HepG2 (cell line): ENCODE data around the gene RGPD3. TPM values are rescaled to one million over a fixed set of nuclear protein-coding genes. Genes with fewer than 3 reads are reported as not detected.
"Not testable (repeated sequence)": the region's sequence is repeated elsewhere in the genome, so short reads cannot be mapped to it uniquely, and the experiment has no call there.

Experiments
- BCL6 ChIP-seq: IDR thresholded peaks from 2 replicates; pipeline ENCODE4 v1.6.1; 2016; ENCODE audit warnings: missing genetic modification reagents, missing compliant biosample characterization
- BORCS8-MEF2B ChIP-seq: sonication (generic); formaldehyde crosslinking; IDR thresholded peaks from 2 replicates; pipeline ENCODE4 v1.8.0; 2022; ENCODE audit warnings: mild to moderate bottlenecking, missing genetic modification reagents
- CREB1 ChIP-seq, 2 experiments: fragments of 450-650 bp in 1 of 2; IDR thresholded peaks; 2 replicates each; pipeline ENCODE4 v1.6.1; 2016 to 2017; ENCODE audit warnings: control low read depth in 1 of 2, mild to moderate bottlenecking in 1 of 2, missing compliant biosample characterization in 1 of 2, missing genetic modification characterization in 1 of 2
- CREM ChIP-seq, 2 experiments: sonication (generic) in 1 of 2; formaldehyde crosslinking in 1 of 2; IDR thresholded peaks; 2 replicates each; pipeline versions ENCODE4 v1.4.0 to v1.6.1; 2016 to 2020; ENCODE audit warnings: antibody characterized with exemption in 1 of 2, mild to moderate bottlenecking in 1 of 2, missing genetic modification reagents in 1 of 2
- FOXJ3 ChIP-seq: sonication (generic); formaldehyde crosslinking; IDR thresholded peaks from 2 replicates; pipeline ENCODE4 v1.4.0; 2020; ENCODE audit warnings: missing genetic modification reagents, mild to moderate bottlenecking, borderline replicate concordance
- GFI1 ChIP-seq: sonication (generic); formaldehyde crosslinking; IDR thresholded peaks from 2 replicates; pipeline ENCODE4 v1.5.0; 2020; ENCODE audit warnings: missing genetic modification reagents, mild to moderate bottlenecking, borderline replicate concordance
- HNF4G ChIP-seq, 2 experiments: sonication (generic) in 1 of 2; formaldehyde crosslinking in 1 of 2; IDR thresholded peaks; 2 replicates each; pipeline versions ENCODE4 v1.4.0 to v1.6.1; 2011 to 2020; ENCODE audit warnings: borderline replicate concordance in 2 of 2, low read depth in 2 of 2, mild to moderate bottlenecking in 2 of 2, low read length in 1 of 2, missing genetic modification reagents in 1 of 2, moderate library complexity in 1 of 2
- HOXA3 ChIP-seq: sonication (generic); formaldehyde crosslinking; IDR thresholded peaks from 2 replicates; pipeline ENCODE4 v1.5.0; 2020; ENCODE audit warnings: missing genetic modification reagents
- MXD4 ChIP-seq: IDR thresholded peaks from 2 replicates; pipeline ENCODE4 v1.6.1; 2016; ENCODE audit warnings: mild to moderate bottlenecking, missing biosample characterization, missing genetic modification reagents
- NR2F1 ChIP-seq, 2 experiments: fragments of 450-650 bp in 1 of 2; formaldehyde crosslinking in 1 of 2; IDR thresholded peaks; 2 replicates each; pipeline versions ENCODE4 v1.5.0 to v1.6.1; 2016 to 2020; ENCODE audit warnings: mild to moderate bottlenecking in 1 of 2, missing compliant biosample characterization in 1 of 2, missing genetic modification reagents in 1 of 2, moderate library complexity in 1 of 2
- REST ChIP-seq, 2 experiments: IDR thresholded peaks; 2 replicates each; pipeline ENCODE4 v1.6.1; 2011 to 2012; ENCODE audit warnings: low read length in 2 of 2, borderline replicate concordance in 1 of 2, low read depth in 1 of 2, mild to moderate bottlenecking in 1 of 2, moderate library complexity in 1 of 2
- RXRB ChIP-seq: IDR thresholded peaks from 2 replicates; pipeline ENCODE4 v1.6.1; 2016; ENCODE audit warnings: borderline replicate concordance, missing genetic modification reagents, missing compliant biosample characterization
- SALL1 ChIP-seq: sonication (generic); formaldehyde crosslinking; IDR thresholded peaks from 2 replicates; pipeline ENCODE4 v1.8.0; 2022; ENCODE audit warnings: mild to moderate bottlenecking, missing genetic modification reagents
- ZBTB20 ChIP-seq: sonication (generic); formaldehyde crosslinking; IDR thresholded peaks from 2 replicates; pipeline ENCODE4 v1.8.1; 2023; ENCODE audit warnings: missing genetic modification reagents, low read depth, mild to moderate bottlenecking, borderline replicate concordance
- ZFX ChIP-seq: sonication (generic); formaldehyde crosslinking; IDR thresholded peaks from 2 replicates; pipeline ENCODE4 v1.4.0; 2020; ENCODE audit warnings: mild to moderate bottlenecking, low read depth, missing genetic modification reagents, moderate library complexity
- ZMYM2 ChIP-seq: sonication (generic); formaldehyde crosslinking; IDR thresholded peaks from 2 replicates; pipeline ENCODE4 v1.8.0; 2022; ENCODE audit warnings: mild to moderate bottlenecking, missing genetic modification reagents
- ZNF24 ChIP-seq: fragments of 450-650 bp; IDR thresholded peaks from 2 replicates; pipeline ENCODE4 v1.6.1; 2017; ENCODE audit warnings: antibody characterized with exemption, mild to moderate bottlenecking
- ZNF350 ChIP-seq: sonication (generic); formaldehyde crosslinking; IDR thresholded peaks from 2 replicates; pipeline ENCODE4 v1.4.0; 2020; ENCODE audit warnings: mild to moderate bottlenecking, low read depth, missing genetic modification reagents, borderline replicate concordance
- ZNF598 ChIP-seq: sonication (generic); formaldehyde crosslinking; IDR thresholded peaks from 2 replicates; pipeline ENCODE4 v1.5.1; 2020; ENCODE audit warnings: mild to moderate bottlenecking, missing genetic modification reagents, borderline replicate concordance
- ZNF616 ChIP-seq: sonication (generic); formaldehyde crosslinking; IDR thresholded peaks from 2 replicates; pipeline ENCODE4 v1.5.0; 2020; ENCODE audit warnings: low read depth, mild to moderate bottlenecking, missing genetic modification reagents
- polyA plus RNA-seq, 8 experiments: library from polyadenylated mRNA; depleted of rRNA in 3 of 8; stranded (reverse) in 7 of 8; unstranded in 1 of 8; fragments of >200 nt; fragmentation: Illumina TruSeq in 4 of 8; extraction: Trizol in 4 of 8; gene quantifications; 2 replicates each; pipeline versions ENCODE4 v1.2.1 to v1.2.3, GENCODE V29; 2011 to 2016; ENCODE audit warnings: low read depth in 4 of 8, missing spikeins in 1 of 8, mixed read lengths in 1 of 8; ENCODE audit not compliant: insufficient read depth in 1 of 8
- total RNA-seq, 5 experiments: library from RNA; depleted of rRNA; stranded (reverse); fragments of >200 nt; fragmentation: Illumina TruSeq; extraction: Trizol; gene quantifications; 2 replicates each; pipeline ENCODE4 v1.2.3, GENCODE V29; 2016; ENCODE audit warnings: low read depth in 1 of 5
- TF ChIP-seq, protein P1 (sequence below): sonication (generic); formaldehyde crosslinking; IDR thresholded peaks from 2 replicates; pipeline ENCODE4 v1.9.0; 2022; ENCODE audit warnings: low read depth, missing genetic modification reagents
- TF ChIP-seq, protein P2 (sequence below): sonication (generic); formaldehyde crosslinking; IDR thresholded peaks from 2 replicates; pipeline ENCODE4 v1.8.1; 2023; ENCODE audit warnings: mild to moderate bottlenecking, missing genetic modification reagents

RGPD3 gene
- total and polyA plus RNA-seq, 2 of the 13 experiments (the other 11 are each of a cell fraction or from before 2014, with no cell fraction given) = 0.13 to 0.24 TPM

DNA sequence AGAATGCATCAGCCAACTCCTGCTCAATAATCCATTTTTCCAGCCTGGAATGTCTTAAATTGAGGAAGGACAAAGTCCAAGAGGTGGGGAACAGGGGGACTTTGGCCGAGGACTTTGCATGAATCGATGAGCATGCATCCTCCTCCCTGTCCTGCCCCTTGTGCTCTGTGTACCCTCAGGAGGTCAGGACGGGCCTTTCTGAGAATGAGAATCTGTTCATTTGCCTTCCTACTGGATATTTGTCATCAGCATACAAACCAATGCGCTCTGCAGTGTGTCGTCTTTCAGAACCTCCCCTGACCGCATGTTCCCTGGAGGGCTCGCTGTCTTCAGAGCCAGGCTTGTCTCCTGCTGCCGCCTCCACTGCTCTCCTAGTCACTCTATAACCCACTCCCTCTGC lies 83.7 kb downstream of the RGPD3 start (continued):
- 0 out of 2 replicates have a peak, but pooled peaks have one; percentile 43 for TF ChIP-seq ZNF24
- peak; percentile 92 for TF ChIP-seq ZMYM2 (CRISPR knock-in tag)
- peak; percentile 62; the same call in 1 of the 2 replicates for TF ChIP-seq HOXA3 (CRISPR knock-in tag)
- TF ChIP-seq, protein P1, sequence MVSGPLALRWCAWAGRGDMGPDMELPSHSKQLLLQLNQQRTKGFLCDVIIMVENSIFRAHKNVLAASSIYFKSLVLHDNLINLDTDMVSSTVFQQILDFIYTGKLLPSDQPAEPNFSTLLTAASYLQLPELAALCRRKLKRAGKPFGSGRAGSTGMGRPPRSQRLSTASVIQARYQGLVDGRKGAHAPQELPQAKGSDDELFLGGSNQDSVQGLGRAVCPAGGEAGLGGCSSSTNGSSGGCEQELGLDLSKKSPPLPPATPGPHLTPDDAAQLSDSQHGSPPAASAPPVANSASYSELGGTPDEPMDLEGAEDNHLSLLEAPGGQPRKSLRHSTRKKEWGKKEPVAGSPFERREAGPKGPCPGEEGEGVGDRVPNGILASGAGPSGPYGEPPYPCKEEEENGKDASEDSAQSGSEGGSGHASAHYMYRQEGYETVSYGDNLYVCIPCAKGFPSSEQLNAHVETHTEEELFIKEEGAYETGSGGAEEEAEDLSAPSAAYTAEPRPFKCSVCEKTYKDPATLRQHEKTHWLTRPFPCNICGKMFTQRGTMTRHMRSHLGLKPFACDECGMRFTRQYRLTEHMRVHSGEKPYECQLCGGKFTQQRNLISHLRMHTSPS (CRISPR knock-in tag) = 0 out of 2 replicates have a peak, but pooled peaks have one; percentile 26
- TF ChIP-seq CREM (IDR thresholded peaks at IDR 0.05) = peak; percentile 64; the same call in 1 of the 2 replicates
- not testable (repeated sequence) for TF ChIP-seq CREM, CREB1 (CRISPR knock-in tag; IDR thresholded peaks at IDR 0.05)
- TF ChIP-seq FOXJ3 = peak; percentile 15; the same call in 1 of the 2 replicates
- TF ChIP-seq GFI1 (CRISPR knock-in tag) = peak; percentile 51; the same call in 1 of the 2 replicates
- peak; percentile 100 for TF ChIP-seq SALL1 (CRISPR knock-in tag)
- TF ChIP-seq REST (IDR thresholded peaks at IDR 0.05; ENCODE audit: borderline replicate concordance in 1 of 2, low read depth in 1 of 2, low read length in 2 of 2) = peak in 1 of 2 experiments; percentile 58; a peak in 1 of 4 replicates
- TF ChIP-seq ZBTB20 (CRISPR knock-in tag) = peak; percentile 78; the same call in 1 of the 2 replicates
- peak; percentile 69; the same call in 1 of the 2 replicates for TF ChIP-seq ZNF598
- peak; percentile 59 for TF ChIP-seq BCL6 (CRISPR knock-in tag)
- TF ChIP-seq MXD4 (CRISPR knock-in tag) = peak; percentile 51; the same call in 1 of the 2 replicates
- TF ChIP-seq, protein P2, sequence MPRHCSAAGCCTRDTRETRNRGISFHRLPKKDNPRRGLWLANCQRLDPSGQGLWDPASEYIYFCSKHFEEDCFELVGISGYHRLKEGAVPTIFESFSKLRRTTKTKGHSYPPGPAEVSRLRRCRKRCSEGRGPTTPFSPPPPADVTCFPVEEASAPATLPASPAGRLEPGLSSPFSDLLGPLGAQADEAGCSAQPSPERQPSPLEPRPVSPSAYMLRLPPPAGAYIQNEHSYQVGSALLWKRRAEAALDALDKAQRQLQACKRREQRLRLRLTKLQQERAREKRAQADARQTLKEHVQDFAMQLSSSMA (CRISPR knock-in tag) = 0 out of 2 replicates have a peak, but pooled peaks have one; percentile 71
- peak in 1 of 2 experiments; percentile 66; a peak in 2 of 4 replicates for TF ChIP-seq NR2F1 (CRISPR knock-in tag; IDR thresholded peaks at IDR 0.05)
- TF ChIP-seq BORCS8-MEF2B (CRISPR knock-in tag) = 0 out of 2 replicates have a peak, but pooled peaks have one; percentile 35
- TF ChIP-seq ZFX (CRISPR knock-in tag) = peak; percentile 31; the same call in 1 of the 2 replicates
- TF ChIP-seq HNF4G (IDR thresholded peaks at IDR 0.05; ENCODE audit: borderline replicate concordance, low read depth, low read length) = peak; percentile 98
- TF ChIP-seq HNF4G (CRISPR knock-in tag; IDR thresholded peaks at IDR 0.05; ENCODE audit: borderline replicate concordance, low read depth) = peak; percentile 98
- TF ChIP-seq CREB1 (IDR thresholded peaks at IDR 0.05) = 0 out of 2 replicates have a peak, but pooled peaks have one; percentile 14
- TF ChIP-seq ZNF616 (CRISPR knock-in tag) = 0 out of 2 replicates have a peak, but pooled peaks have one; percentile 38
- 0 out of 2 replicates have a peak, but pooled peaks have one; percentile 29 for TF ChIP-seq ZNF350 (CRISPR knock-in tag)
- peak; percentile 74 for TF ChIP-seq RXRB (CRISPR knock-in tag)
